Gastroesophageal sphincter (tissue), 4 donors: ENCODE results near the gene TGFBR2. TPM values are rescaled to one million over a fixed set of nuclear protein-coding genes. Genes with fewer than 3 reads are reported as not detected.

Experiments
- ATAC-seq: fragments of 150-250 bp; one replicate; pipeline ENCODE4 v1.9.1; 2016; ENCODE audit warnings: mild to moderate bottlenecking, moderate library complexity
- H3K27ac ChIP-seq, 4 donors: fragments of 200-600 bp; sonication (generic) in 3 of 4; 1 replicate in 3 of 4; 2 replicates in 1 of 4; pipeline ENCODE4 v1.5.1; 2016 to 2019
- H3K27me3 ChIP-seq: fragments of 200-600 bp; sonication (generic); one replicate; pipeline ENCODE4 v1.5.1; 2019
- H3K36me3 ChIP-seq, 2 donors: fragments of 200-600 bp; sonication (generic); one replicate each; pipeline ENCODE4 v1.5.1; 2019; ENCODE audit warnings: control low read depth in 1 of 2
- H3K4me1 ChIP-seq, 3 donors: fragments of 200-600 bp; sonication (generic); 1 replicate in 2 of 3; 2 replicates in 1 of 3; pipeline ENCODE4 v1.5.1; 2016 to 2019; ENCODE audit warnings: control low read depth in 2 of 3
- H3K4me3 ChIP-seq, 2 donors: fragments of 200-600 bp; sonication (generic); one replicate each; pipeline ENCODE4 v1.5.1; 2019; ENCODE audit warnings: mild to moderate bottlenecking in 1 of 2, moderate library complexity in 1 of 2
- H3K9me3 ChIP-seq, 3 donors: fragments of 200-600 bp; sonication (generic); one replicate each; pipeline ENCODE4 v1.5.1; 2017 to 2019; ENCODE audit warnings: control low read depth in 2 of 3
- CTCF ChIP-seq, 4 experiments: fragments of 200-600 bp in 2 of 4; fragments of 450-650 bp in 2 of 4; sonication (generic) in 1 of 4; IDR thresholded peaks; one replicate each; pipeline ENCODE4 v1.5.1; 2017 to 2019; ENCODE audit warnings: antibody characterized with exemption in 4 of 4, mild to moderate bottlenecking in 2 of 4, moderate library complexity in 2 of 4
- EP300 ChIP-seq: sonication (generic); formaldehyde crosslinking; IDR thresholded peaks from one replicate; pipeline ENCODE4 v1.6.1; 2017; ENCODE audit warnings: antibody characterized with exemption, mild to moderate bottlenecking
- POLR2A ChIP-seq, 2 donors: fragments of 450-650 bp; IDR thresholded peaks; one replicate each; pipeline ENCODE4 v1.6.1; 2017; ENCODE audit warnings: antibody characterized with exemption in 2 of 2, mild to moderate bottlenecking in 2 of 2, moderate library complexity in 1 of 2
- POLR2AphosphoS5 ChIP-seq: sonication (generic); formaldehyde crosslinking; IDR thresholded peaks from one replicate; pipeline ENCODE4 v1.6.1; 2017; ENCODE audit warnings: antibody characterized with exemption
- WGBS, 2 donors: methylation state at CpG; one replicate each; pipeline ENCODE4 v1.1.5; 2018; ENCODE audit warnings: low coverage in 1 of 2; 5-methylcytosine and 5-hydroxymethylcytosine counted together
- total RNA-seq, 4 donors: library from RNA; depleted of rRNA; stranded (reverse); fragments of >200 nt; gene quantifications; one replicate each; pipeline ENCODE4 v1.1.0, GENCODE V29; 2016

The TGFBR2 gene
- total RNA-seq, 4 donors from 2014 or later = 174 to 297 (median 231) TPM

DNA sequence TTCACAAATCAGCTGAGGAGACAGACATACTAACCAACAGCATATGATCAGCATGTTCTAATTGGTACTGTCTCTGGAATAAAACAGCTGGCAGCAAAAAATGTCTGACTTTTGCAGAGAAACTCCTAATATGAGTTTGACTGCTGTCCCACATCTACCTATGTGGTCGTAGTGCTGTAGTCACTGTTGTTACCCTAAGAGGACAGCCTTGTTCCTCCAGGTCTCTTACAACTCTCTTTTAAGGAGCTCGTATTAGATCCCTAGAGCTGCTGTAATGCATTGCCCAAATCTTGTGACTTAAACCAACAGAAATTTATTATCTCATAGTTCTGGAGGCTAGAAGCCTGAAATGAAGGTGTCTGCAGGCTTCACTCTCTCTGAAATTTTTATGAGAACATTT, 92.1 kb downstream of the TGFBR2 start:
- Histone ChIP-seq H3K4me3 (no peak overlapping the region), H3K27ac (no peak overlapping the region), H3K27me3 (no peaks in the 10 kb centered on the region), H3K9me3 (peaks cover 0 to 7% (median 0%) of the 10 kb centered on the region in 3 donors), H3K4me1 (peaks cover 6 to 29% (median 14%) of the 10 kb centered on the region in 3 donors), H3K36me3 (peaks cover 0 to 22% of the 10 kb centered on the region in 2 donors)
- 67 to 79% methylated on average over 2 of the region's 2 CpGs for WGBS, 2 donors
- ATAC-seq = no peak
- TF ChIP-seq EP300 = no peak
- TF ChIP-seq POLR2A (IDR thresholded peaks at IDR 0.05) = no peak
- no peak for TF ChIP-seq CTCF (IDR thresholded peaks at IDR 0.05)
- TF ChIP-seq POLR2AphosphoS5 = no peak

DNA sequence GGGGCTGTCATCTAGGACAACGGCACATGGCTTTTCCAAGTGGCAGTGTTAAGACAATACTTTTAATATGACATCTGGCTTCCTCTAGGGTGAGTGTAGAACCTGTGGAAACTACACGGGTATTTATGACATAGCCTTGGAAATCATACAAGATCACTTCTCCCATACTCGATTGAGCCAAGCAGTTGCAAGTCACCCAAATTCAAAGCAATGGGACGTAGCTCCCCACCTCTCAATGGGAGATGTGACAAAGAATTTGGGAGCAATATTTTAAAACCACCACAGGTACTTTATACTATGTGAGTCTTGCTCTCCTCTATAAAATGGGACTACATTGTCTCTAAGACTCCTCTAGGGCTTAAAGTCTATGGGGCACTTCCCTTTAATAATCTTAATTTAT, 93.5 kb downstream of the TGFBR2 start:
- Histone ChIP-seq H3K4me1 (peaks cover 6 to 21% (median 14%) of the 10 kb centered on the region in 3 donors), H3K4me3 (no peak overlapping the region), H3K36me3 (peaks cover 0 to 8% of the 10 kb centered on the region in 2 donors), H3K27ac (no peak overlapping the region), H3K27me3 (no peaks in the 10 kb centered on the region), H3K9me3 (peaks cover 0 to 8% (median 0%) of the 10 kb centered on the region in 3 donors)
- 93 to 96% methylated on average over 3 to 4 of the region's 4 CpGs for WGBS, 2 donors
- no peak for ATAC-seq
- TF ChIP-seq CTCF (IDR thresholded peaks at IDR 0.05) = no peak
- TF ChIP-seq POLR2A (IDR thresholded peaks at IDR 0.05) = no peak
- no peak for TF ChIP-seq POLR2AphosphoS5
- TF ChIP-seq EP300 = no peak

DNA sequence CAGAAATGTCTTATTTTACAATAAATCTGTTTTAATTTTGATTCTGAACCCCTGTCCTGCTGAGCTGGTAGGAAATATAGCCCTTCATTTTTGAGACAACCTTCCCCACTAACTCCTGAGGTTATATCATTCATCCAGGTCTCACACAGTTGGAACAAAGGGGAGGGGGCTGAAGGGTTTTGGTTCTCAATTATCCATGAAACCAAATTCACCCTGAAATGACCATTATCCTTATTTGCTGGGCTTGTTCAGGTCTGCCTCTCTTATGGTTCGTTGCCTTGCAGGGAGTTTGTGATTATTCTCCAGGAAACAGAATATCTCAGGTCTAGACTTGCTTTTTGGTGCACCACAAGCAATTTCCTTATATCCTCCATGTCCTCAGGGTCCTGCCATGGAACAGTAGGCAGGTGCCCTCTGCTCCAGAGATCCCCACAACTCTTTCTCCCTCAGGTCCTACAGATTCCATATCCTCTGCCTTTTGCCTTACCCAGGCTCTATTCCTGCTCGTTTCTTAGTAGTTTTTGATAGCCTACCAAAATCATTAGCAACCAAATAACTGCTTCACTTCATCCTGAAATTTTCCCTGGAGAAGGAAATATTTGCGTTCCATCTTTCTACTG, 94.4 kb downstream of the TGFBR2 start:
- Histone ChIP-seq H3K27ac (no peak overlapping the region), H3K27me3 (no peaks in the 10 kb centered on the region), H3K4me1 (peaks cover 6 to 12% (median 10%) of the 10 kb centered on the region in 3 donors), H3K36me3 (no peaks in the 10 kb centered on the region), H3K9me3 (peaks cover 0 to 8% (median 0%) of the 10 kb centered on the region in 3 donors), H3K4me3 (no peak overlapping the region)
- TF ChIP-seq POLR2AphosphoS5 = no peak
- TF ChIP-seq POLR2A (IDR thresholded peaks at IDR 0.05) = no peak
- no peak for TF ChIP-seq EP300
- no peak for TF ChIP-seq CTCF (IDR thresholded peaks at IDR 0.05)
- no peak for ATAC-seq
- 89 to 100% methylated on average over 2 to 3 of the region's 3 CpGs for WGBS, 2 donors

DNA sequence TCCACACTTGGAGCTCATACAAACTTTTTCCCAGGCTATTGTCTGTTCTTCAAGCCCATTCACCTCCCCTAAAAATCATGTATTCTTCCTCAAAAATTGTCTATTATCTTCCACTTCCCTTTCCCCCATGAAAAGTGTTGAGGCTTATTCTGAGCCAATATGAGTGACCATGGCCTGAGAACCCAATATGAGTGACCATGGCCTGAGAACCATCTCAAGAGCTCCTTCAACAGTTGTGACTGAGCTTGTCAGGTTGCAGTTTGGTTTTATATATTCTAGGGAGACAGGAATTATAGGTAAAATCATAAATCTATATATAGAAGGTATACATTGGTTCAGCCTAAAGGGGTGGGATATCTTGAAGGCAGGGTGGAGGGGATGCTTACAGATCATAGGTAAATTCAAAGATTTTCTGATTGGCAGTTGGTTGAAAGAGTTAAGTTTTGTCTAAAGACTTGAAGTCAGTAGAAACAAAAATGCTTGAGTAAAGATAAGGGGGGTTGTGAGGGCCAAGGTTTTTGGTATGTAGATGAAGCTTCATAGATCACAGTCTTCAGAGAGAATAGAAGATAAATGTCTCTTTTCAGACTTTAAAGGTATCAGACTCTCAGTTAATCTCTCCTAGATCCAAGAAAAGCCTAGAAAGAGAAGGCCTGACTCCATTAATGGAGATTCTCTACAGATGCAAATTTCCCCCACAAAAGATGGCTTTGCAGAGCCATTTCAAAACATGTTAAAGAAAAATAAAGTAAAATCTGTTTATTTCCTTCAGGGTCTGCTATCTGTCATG, 95.8 kb downstream of the TGFBR2 start:
- no peak for ATAC-seq

More for the DNA sequence above, 95.8 kb downstream of the TGFBR2 start:
- Histone ChIP-seq H3K36me3 (no peaks in the 10 kb centered on the region), H3K9me3 (peaks cover 0 to 8% (median 0%) of the 10 kb centered on the region in 3 donors), H3K27ac (no peak overlapping the region), H3K4me3 (no peak overlapping the region), H3K27me3 (no peaks in the 10 kb centered on the region), H3K4me1 (no peaks in the 10 kb centered on the region)
- no peak for TF ChIP-seq POLR2AphosphoS5
- no peak for TF ChIP-seq POLR2A (IDR thresholded peaks at IDR 0.05)
- TF ChIP-seq EP300 = no peak
- no peak for TF ChIP-seq CTCF (IDR thresholded peaks at IDR 0.05)
